K562 (cell line): ENCODE data around the gene COL7A1. TPM values are rescaled to one million over a fixed set of nuclear protein-coding genes. Genes with fewer than 3 reads are reported as not detected.

Source experiments
- ADNP ChIP-seq: fragments of 200-800 bp; sonication (Bioruptor generic); IDR thresholded peaks from 2 replicates; pipeline ENCODE4 v1.6.1; 2016; ENCODE audit warnings: missing genetic modification characterization, missing compliant biosample characterization
- ATF7 ChIP-seq: fragments of 450-650 bp; IDR thresholded peaks from 2 replicates; pipeline ENCODE4 v1.7.1; 2014; ENCODE audit warnings: mild to moderate bottlenecking, moderate library complexity
- CBFB ChIP-seq: sonication (generic); formaldehyde crosslinking; IDR thresholded peaks from 2 replicates; pipeline ENCODE4 v1.4.0; 2020; ENCODE audit warnings: mild to moderate bottlenecking, missing genetic modification reagents
- CBX8 ChIP-seq: fragments of 200-600 bp; sonication (generic); IDR thresholded peaks from 2 replicates; pipeline ENCODE4 v1.6.1; 2012; ENCODE audit warnings: borderline replicate concordance, mixed run types, low read depth, mild to moderate bottlenecking, moderate library complexity, mixed read lengths, low read length, control low read depth, inconsistent platforms; ENCODE audit not compliant: poor library complexity, severe bottlenecking; ENCODE audit errors: extremely low read depth
- FOXJ2 ChIP-seq: fragments of 200-800 bp; sonication (Bioruptor generic); IDR thresholded peaks from 2 replicates; pipeline ENCODE4 v1.6.1; 2016; ENCODE audit warnings: missing genetic modification characterization, missing compliant biosample characterization
- MAFK ChIP-seq: IDR thresholded peaks from 2 replicates; pipeline ENCODE4 v1.6.1; 2011; ENCODE audit warnings: low read length, improper control_type of control experiment
- MCM5 ChIP-seq: fragments of 450-650 bp; IDR thresholded peaks from 2 replicates; pipeline ENCODE4 v1.6.1; 2016; ENCODE audit warnings: low read depth
- MECOM ChIP-seq: fragments of 250-450 bp; sonication (Bioruptor Pico); IDR thresholded peaks from 2 replicates; pipeline ENCODE4 v1.8.0; 2022; ENCODE audit warnings: inconsistent platforms
- NFE2L1 ChIP-seq: fragments of 450-650 bp; IDR thresholded peaks from 2 replicates; pipeline ENCODE4 v1.6.1; 2016; ENCODE audit warnings: missing genetic modification characterization, low read depth, mild to moderate bottlenecking, missing compliant biosample characterization, moderate library complexity, borderline replicate concordance
- SRSF7 ChIP-seq: fragments of 200-400 bp; formaldehyde crosslinking; optimal IDR thresholded peaks from 2 replicates; pipeline ENCODE3; 2017; ENCODE audit warnings: mild to moderate bottlenecking, low read depth, low read length
- TAF1 ChIP-seq: IDR thresholded peaks from 2 replicates; pipeline ENCODE4 v1.6.1; 2011; ENCODE audit warnings: mild to moderate bottlenecking, low read length, moderate library complexity; ENCODE audit not compliant: insufficient read depth, control insufficient read depth, severe bottlenecking; ENCODE audit errors: extremely low read depth
- TAF7 ChIP-seq: fragments of 450-650 bp; IDR thresholded peaks from 2 replicates; pipeline ENCODE4 v1.6.1; 2016; ENCODE audit warnings: missing genetic modification characterization, missing compliant biosample characterization
- XRCC5 ChIP-seq: fragments of 200-400 bp; formaldehyde crosslinking; IDR thresholded peaks from 2 replicates; pipeline ENCODE4 v1.6.1; 2017; ENCODE audit warnings: low read depth, mild to moderate bottlenecking, low read length
- ZNF133 ChIP-seq: fragments of 250-450 bp; sonication (Bioruptor Pico); IDR thresholded peaks from 2 replicates; pipeline ENCODE4 v1.4.0; 2020; ENCODE audit warnings: mild to moderate bottlenecking
- ZNF384 ChIP-seq: IDR thresholded peaks from 2 replicates; pipeline ENCODE4 v1.6.1; 2012; ENCODE audit warnings: low read depth, low read length, improper control_type of control experiment
- polyA plus RNA-seq, 8 experiments: library from polyadenylated mRNA; depleted of rRNA in 4 of 8; stranded (reverse) in 5 of 8; unstranded in 3 of 8; fragments of >200 nt; fragmentation: Nextera tagmentation in 2 of 8; fragmentation: Illumina TruSeq in 1 of 8; extraction: Ambion mirVana in 2 of 8; extraction: Trizol in 1 of 8; gene quantifications; 2 replicates each; pipeline versions ENCODE4 v1.2.1 to v1.2.3, GENCODE V29; 2011 to 2014; ENCODE audit warnings: inconsistent platforms in 1 of 8, missing spikeins in 1 of 8
- total RNA-seq, 7 experiments: library from RNA; depleted of rRNA in 6 of 7; stranded (reverse); fragments of >200 nt in 6 of 7; fragmentation: Illumina TruSeq in 2 of 7; extraction: Trizol in 2 of 7; gene quantifications; 2 replicates each; pipeline versions ENCODE4 v1.2.1 to v1.2.3, GENCODE V29; 2011 to 2021; ENCODE audit warnings: low replicate concordance in 1 of 7
- TF ChIP-seq, protein P1 (sequence below): IDR thresholded peaks from 2 replicates; pipeline ENCODE4 v1.6.1; 2016; ENCODE audit warnings: missing genetic modification characterization, missing compliant biosample characterization
- TF ChIP-seq, protein P2 (sequence below): fragments of 450-650 bp; conservative IDR thresholded peaks from 2 replicates; pipeline ENCODE4 v1.6.1; 2016; ENCODE audit warnings: missing genetic modification characterization, low read depth, mild to moderate bottlenecking, control low read depth, missing compliant biosample characterization
- TF ChIP-seq, protein P3 (sequence below), 3 experiments: fragments of 200-800 bp in 1 of 3; fragments of 250-450 bp in 1 of 3; fragments of 450-650 bp in 1 of 3; sonication (Bioruptor Pico) in 1 of 3; sonication (Bioruptor generic) in 1 of 3; formaldehyde crosslinking in 1 of 3; IDR thresholded peaks; 2 replicates each; pipeline versions ENCODE4 v1.6.1 to v1.8.0; 2016 to 2022; ENCODE audit warnings: mild to moderate bottlenecking in 2 of 3, missing genetic modification characterization in 2 of 3, missing compliant biosample characterization in 1 of 3, moderate library complexity in 1 of 3
- TF ChIP-seq, protein P4 (sequence below): fragments of 450-650 bp; IDR thresholded peaks from 2 replicates; pipeline ENCODE4 v1.6.1; 2018; ENCODE audit warnings: mild to moderate bottlenecking, low read depth; ENCODE audit not compliant: partially characterized antibody

Gene COL7A1
- total and polyA plus RNA-seq, 9 of the 15 experiments (the other 6 are each of a cell fraction or from before 2014, with no cell fraction given): 0.09 to 0.66 (median 0.35) TPM; not detected in 3

DNA sequence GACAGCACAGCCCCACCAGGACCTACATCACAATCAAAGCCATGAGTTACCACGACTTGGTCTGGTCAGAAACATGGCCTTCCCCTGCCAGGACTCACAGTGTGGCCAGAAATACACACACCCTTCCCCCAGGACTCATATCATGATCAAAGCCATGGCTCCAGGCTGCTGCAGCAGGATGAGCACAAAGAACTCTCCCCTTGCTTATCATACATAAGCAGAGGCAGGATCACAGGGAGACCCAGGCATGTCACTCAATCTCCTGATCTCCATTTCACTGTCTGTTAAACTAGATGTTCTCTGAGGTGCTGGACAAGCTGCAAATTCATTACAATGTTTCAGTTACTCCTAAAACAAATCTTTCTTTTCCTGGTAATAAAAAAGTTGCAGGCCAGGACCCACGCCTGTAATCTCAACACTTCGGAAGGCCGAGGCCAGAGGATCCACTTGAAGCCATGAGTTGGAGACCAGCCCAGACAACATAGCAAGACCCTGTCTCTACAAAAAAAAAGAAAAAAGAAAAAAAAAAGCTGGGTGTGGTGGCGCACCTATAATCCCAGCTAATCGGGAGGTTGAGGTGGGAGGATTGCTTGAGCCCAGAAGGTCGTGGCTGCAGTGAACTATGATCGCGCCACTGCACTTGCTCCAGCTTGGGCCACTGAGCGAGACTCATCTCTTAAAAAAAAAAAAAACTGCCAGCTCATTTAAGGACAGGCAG lies 39.7 kb downstream of the COL7A1 start (continued):
- TF ChIP-seq ATF7: no peak
- TF ChIP-seq FOXJ2 (tag): no peak
- no peak for TF ChIP-seq NFE2L1
- TF ChIP-seq, protein P1, sequence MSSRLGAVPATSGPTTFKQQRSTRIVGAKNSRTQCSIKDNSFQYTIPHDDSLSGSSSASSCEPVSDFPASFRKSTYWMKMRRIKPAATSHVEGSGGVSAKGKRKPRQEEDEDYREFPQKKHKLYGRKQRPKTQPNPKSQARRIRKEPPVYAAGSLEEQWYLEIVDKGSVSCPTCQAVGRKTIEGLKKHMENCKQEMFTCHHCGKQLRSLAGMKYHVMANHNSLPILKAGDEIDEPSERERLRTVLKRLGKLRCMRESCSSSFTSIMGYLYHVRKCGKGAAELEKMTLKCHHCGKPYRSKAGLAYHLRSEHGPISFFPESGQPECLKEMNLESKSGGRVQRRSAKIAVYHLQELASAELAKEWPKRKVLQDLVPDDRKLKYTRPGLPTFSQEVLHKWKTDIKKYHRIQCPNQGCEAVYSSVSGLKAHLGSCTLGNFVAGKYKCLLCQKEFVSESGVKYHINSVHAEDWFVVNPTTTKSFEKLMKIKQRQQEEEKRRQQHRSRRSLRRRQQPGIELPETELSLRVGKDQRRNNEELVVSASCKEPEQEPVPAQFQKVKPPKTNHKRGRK (tag): no peak
- TF ChIP-seq, protein P2, sequence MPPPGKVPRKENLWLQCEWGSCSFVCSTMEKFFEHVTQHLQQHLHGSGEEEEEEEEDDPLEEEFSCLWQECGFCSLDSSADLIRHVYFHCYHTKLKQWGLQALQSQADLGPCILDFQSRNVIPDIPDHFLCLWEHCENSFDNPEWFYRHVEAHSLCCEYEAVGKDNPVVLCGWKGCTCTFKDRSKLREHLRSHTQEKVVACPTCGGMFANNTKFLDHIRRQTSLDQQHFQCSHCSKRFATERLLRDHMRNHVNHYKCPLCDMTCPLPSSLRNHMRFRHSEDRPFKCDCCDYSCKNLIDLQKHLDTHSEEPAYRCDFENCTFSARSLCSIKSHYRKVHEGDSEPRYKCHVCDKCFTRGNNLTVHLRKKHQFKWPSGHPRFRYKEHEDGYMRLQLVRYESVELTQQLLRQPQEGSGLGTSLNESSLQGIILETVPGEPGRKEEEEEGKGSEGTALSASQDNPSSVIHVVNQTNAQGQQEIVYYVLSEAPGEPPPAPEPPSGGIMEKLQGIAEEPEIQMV (tag): no peak
- TF ChIP-seq, protein P3, sequence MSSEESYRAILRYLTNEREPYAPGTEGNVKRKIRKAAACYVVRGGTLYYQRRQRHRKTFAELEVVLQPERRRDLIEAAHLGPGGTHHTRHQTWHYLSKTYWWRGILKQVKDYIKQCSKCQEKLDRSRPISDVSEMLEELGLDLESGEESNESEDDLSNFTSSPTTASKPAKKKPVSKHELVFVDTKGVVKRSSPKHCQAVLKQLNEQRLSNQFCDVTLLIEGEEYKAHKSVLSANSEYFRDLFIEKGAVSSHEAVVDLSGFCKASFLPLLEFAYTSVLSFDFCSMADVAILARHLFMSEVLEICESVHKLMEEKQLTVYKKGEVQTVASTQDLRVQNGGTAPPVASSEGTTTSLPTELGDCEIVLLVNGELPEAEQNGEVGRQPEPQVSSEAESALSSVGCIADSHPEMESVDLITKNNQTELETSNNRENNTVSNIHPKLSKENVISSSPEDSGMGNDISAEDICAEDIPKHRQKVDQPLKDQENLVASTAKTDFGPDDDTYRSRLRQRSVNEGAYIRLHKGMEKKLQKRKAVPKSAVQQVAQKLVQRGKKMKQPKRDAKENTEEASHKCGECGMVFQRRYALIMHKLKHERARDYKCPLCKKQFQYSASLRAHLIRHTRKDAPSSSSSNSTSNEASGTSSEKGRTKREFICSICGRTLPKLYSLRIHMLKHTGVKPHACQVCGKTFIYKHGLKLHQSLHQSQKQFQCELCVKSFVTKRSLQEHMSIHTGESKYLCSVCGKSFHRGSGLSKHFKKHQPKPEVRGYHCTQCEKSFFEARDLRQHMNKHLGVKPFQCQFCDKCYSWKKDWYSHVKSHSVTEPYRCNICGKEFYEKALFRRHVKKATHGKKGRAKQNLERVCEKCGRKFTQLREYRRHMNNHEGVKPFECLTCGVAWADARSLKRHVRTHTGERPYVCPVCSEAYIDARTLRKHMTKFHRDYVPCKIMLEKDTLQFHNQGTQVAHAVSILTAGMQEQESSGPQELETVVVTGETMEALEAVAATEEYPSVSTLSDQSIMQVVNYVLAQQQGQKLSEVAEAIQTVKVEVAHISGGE (CRISPR knock-in tag; IDR thresholded peaks at IDR 0.05): no peak
- peak; percentile 59; the same call in 1 of the 2 replicates for TF ChIP-seq ZNF384
- TF ChIP-seq, protein P4, sequence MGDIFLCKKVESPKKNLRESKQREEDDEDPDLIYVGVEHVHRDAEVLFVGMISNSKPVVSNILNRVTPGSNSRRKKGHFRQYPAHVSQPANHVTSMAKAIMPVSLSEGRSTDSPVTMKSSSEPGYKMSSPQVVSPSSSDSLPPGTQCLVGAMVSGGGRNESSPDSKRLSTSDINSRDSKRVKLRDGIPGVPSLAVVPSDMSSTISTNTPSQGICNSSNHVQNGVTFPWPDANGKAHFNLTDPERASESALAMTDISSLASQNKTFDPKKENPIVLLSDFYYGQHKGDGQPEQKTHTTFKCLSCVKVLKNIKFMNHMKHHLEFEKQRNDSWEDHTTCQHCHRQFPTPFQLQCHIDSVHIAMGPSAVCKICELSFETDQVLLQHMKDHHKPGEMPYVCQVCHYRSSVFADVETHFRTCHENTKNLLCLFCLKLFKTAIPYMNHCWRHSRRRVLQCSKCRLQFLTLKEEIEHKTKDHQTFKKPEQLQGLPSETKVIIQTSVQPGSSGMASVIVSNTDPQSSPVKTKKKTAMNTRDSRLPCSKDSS: no peak
- no peak for TF ChIP-seq SRSF7
- peak; percentile 87 for TF ChIP-seq MECOM (CRISPR knock-in tag)
- TF ChIP-seq TAF1: no peak
- no peak for TF ChIP-seq ADNP (tag)
- TF ChIP-seq CBX8: no peak
- no peak for TF ChIP-seq MCM5
- TF ChIP-seq MAFK: no peak
- TF ChIP-seq CBFB (CRISPR knock-in tag): no peak
- TF ChIP-seq TAF7: no peak
- TF ChIP-seq XRCC5: no peak
- TF ChIP-seq ZNF133 (CRISPR knock-in tag): no peak
